Activated CD8-positive, alpha-beta T cell treated with anti-CD3 and anti-CD28 coated beads for 36 hours (primary cell): ENCODE data around the gene YRDC. TPM values are rescaled to one million over a fixed set of nuclear protein-coding genes. Genes with fewer than 3 reads are reported as not detected.
A peak's percentile ranks its signal among the peaks of the same experiment; 100 is the strongest.

Experiments used
- ATAC-seq: fragments of 200-7000 bp; cut with Tn5 transposase; one replicate; pipeline ENCODE4 v1.10.0; 2021; ENCODE audit warnings: mild to moderate bottlenecking, moderate library complexity
- CTCF ChIA-PET: fragments of 350-600 bp; sonication (Branson Sonifier 250); formaldehyde crosslinking; loops from one replicate; lab custom pipeline; 2021; ENCODE audit warnings: antibody characterized with exemption; lab: Charles Lee
- POLR2A ChIA-PET: fragments of 350-600 bp; sonication (Branson Sonifier 250); formaldehyde crosslinking; loops from one replicate; lab custom pipeline; 2021; ENCODE audit warnings: antibody characterized with exemption; lab: Charles Lee
- DNase-seq: peaks from one replicate; pipeline ENCODE4 v3.0.0-alpha.2; 2020
- H3K27ac Mint-ChIP-seq: one replicate; pipeline ENCODE4 v1.8.0; 2021; ENCODE audit warnings: mild to moderate bottlenecking, mixed read lengths
- H3K27me3 Mint-ChIP-seq: one replicate; pipeline ENCODE4 v1.8.0; 2021; ENCODE audit warnings: mixed read lengths
- H3K36me3 Mint-ChIP-seq: one replicate; pipeline ENCODE4 v1.8.0; 2021; ENCODE audit warnings: low read depth, mixed read lengths
- H3K4me1 Mint-ChIP-seq: one replicate; pipeline ENCODE4 v1.8.0; 2021; ENCODE audit warnings: low read depth, mixed read lengths
- H3K4me3 Mint-ChIP-seq: one replicate; pipeline ENCODE4 v1.8.0; 2021; ENCODE audit warnings: mild to moderate bottlenecking, moderate library complexity, mixed read lengths
- H3K9me3 Mint-ChIP-seq: one replicate; pipeline ENCODE4 v1.8.0; 2021; ENCODE audit warnings: mixed read lengths
- CTCF ChIP-seq: fragments of 200-600 bp; IDR thresholded peaks from one replicate; pipeline ENCODE4 v1.8.0; 2022; ENCODE audit warnings: antibody characterized with exemption, mild to moderate bottlenecking
- intact Hi-C: fragments of 100-400 bp; cut with micrococcal nuclease; formaldehyde crosslinking; loops from one replicate; pipeline ENCODE4 v1.10.0; 2022
- total RNA-seq, 2 experiments: library from RNA; stranded (reverse); gene quantifications; one replicate each; pipeline ENCODE4 v1.2.3, GENCODE V29; 2021

YRDC gene
- total RNA-seq, 2 experiments from 2014 or later: 36.2 to 37.1 TPM

- Mint-ChIP-seq H3K4me1 (peaks cover 47% of the 10 kb centered on the region), H3K27me3 (no peaks in the 10 kb centered on the region), H3K9me3 (no peaks in the 10 kb centered on the region), H3K36me3 (peaks cover 16% of the 10 kb centered on the region), H3K4me3 (no peak overlapping the region), H3K27ac (peak overlapping the region; percentile 86)
- intact Hi-C loops: no loop called here
- POLR2A ChIA-PET: interaction anchor here (1.2 to 1.3 kb wide), 2 partner anchors 8 to 14 kb away, joined by 3 to 6 read pairs; partner anchors contain the start of gene MTF1
- CTCF ChIA-PET: interaction anchor here (0.8 to 3.2 kb wide), 4 partner anchors 8 to 242 kb away, joined by 3 to 33 read pairs (median 4); partner anchors contain the start of gene MTF1
- no peak for ATAC-seq
- DNase-seq: no peak
- no peak for TF ChIP-seq CTCF
Observed at GRCh38 chr1:37845786-37846185, 37.8 kb upstream of the YRDC start.

GRCh38 chr1:37845049-37845646, 37.1 kb upstream of the YRDC start:
- Mint-ChIP-seq H3K9me3 (no peaks in the 10 kb centered on the region), H3K36me3 (peaks cover 18% of the 10 kb centered on the region), H3K27ac (no peak overlapping the region), H3K4me3 (no peak overlapping the region), H3K4me1 (peaks cover 47% of the 10 kb centered on the region), H3K27me3 (no peaks in the 10 kb centered on the region)
- ATAC-seq (no peak), DNase-seq (no peak)
- intact Hi-C loops: no loop called here
- CTCF ChIA-PET: interaction anchor here (0.8 to 1.5 kb wide), 3 partner anchors 8 to 28 kb away, joined by 3 to 9 read pairs (median 3); partner anchors contain the start of gene MTF1
- TF ChIP-seq CTCF: no peak
- POLR2A ChIA-PET: interaction anchor here (1.2 to 1.3 kb wide), 2 partner anchors 14 to 22 kb away, joined by 4 to 6 read pairs; partner anchors contain the start of gene MTF1

- no peak for ATAC-seq
- intact Hi-C loops: no loop called here
- Mint-ChIP-seq H3K27me3 (no peaks in the 10 kb centered on the region), H3K9me3 (no peaks in the 10 kb centered on the region), H3K36me3 (peaks cover 24% of the 10 kb centered on the region), H3K27ac (no peak overlapping the region), H3K4me3 (no peak overlapping the region), H3K4me1 (peaks cover 46% of the 10 kb centered on the region)
- ChIA-PET CTCF (interaction anchor here (1.1 to 1.5 kb wide), 2 partner anchors 15 to 28 kb away, joined by 3 to 9 read pairs; partner anchors contain the start of gene MTF1), POLR2A (interaction anchor here (1.3 kb wide), 1 partner anchor 22 kb away, joined by 4 read pairs; no protein-coding TSS in a partner anchor)
- TF ChIP-seq CTCF: no peak
- no peak for DNase-seq
Observed at GRCh38 chr1:37844536-37844935, 36.5 kb upstream of the YRDC start.

DNA sequence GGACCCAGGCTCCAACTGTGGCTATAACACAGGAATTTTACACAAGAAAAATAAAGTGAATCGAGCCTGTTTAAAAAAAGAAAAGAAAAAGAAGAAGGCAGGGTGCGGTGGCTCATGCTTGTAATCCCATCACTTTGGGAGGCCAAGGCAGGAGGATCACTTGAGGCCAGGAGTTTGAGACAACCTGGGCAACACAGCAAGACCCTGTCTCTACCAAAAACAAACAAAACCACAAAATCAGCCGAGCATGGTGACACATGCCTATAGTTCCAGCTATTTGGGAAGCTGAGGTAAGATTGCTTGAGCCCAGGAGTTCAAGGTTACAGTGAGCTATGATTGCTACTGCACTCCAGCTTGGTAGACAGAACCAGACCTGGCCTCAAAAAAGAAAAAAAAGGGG, 33.6 kb upstream of the YRDC start:
- Mint-ChIP-seq H3K36me3 (peaks cover 24% of the 10 kb centered on the region), H3K27me3 (no peaks in the 10 kb centered on the region), H3K4me3 (no peak overlapping the region), H3K9me3 (no peaks in the 10 kb centered on the region), H3K4me1 (peaks cover 30% of the 10 kb centered on the region), H3K27ac (no peak overlapping the region)
- ATAC-seq: no peak
- POLR2A ChIA-PET: no interaction called here
- CTCF ChIA-PET: interaction anchor here (0.8 to 4.1 kb wide), 2 partner anchors 18 to 132 kb away, joined by 3 to 17 read pairs; partner anchors contain the start of gene MTF1
- TF ChIP-seq CTCF: no peak
- intact Hi-C loops: no loop called here
- DNase-seq: no peak

DNA sequence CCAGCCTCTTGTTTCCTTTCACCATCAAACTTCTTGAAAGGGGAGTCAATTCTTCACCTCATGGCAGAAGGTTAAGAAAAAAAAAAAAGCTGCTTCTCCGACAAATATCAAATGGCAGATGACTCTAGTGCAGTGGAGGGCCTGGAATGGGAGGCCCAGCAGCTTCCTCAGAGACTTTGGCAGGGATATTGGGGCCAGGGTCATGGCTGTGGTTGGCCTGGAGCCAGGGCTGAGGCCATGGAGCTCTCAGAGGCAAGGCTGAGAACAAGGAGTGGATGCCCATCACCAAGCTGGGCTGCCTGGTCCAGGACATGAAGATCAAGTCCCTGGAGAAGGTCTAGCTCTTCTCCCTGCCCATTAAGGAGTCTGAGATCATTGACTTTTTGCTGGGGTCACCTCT, 32.7 kb upstream of the YRDC start:
- no peak overlapping the region for H3K27ac Mint-ChIP-seq
- peaks cover 26% of the 10 kb centered on the region for H3K36me3 Mint-ChIP-seq
- TF ChIP-seq CTCF: no peak
- ChIA-PET POLR2A (interaction anchor here (0.8 to 1.1 kb wide), 2 partner anchors 10 kb away, joined by 3 read pairs; no protein-coding TSS in a partner anchor), CTCF (interaction anchor here (0.8 to 4.1 kb wide), 2 partner anchors 19 to 131 kb away, joined by 3 to 17 read pairs; partner anchors contain the start of gene MTF1)
- DNase-seq: no peak
- intact Hi-C loops: no loop called here
- no peak for ATAC-seq
- H3K4me1 Mint-ChIP-seq: peaks cover 21% of the 10 kb centered on the region
- no peak overlapping the region for H3K4me3 Mint-ChIP-seq
- no peaks in the 10 kb centered on the region for H3K9me3 Mint-ChIP-seq
- no peaks in the 10 kb centered on the region for H3K27me3 Mint-ChIP-seq
